Measurements from ENCODE around the gene TDP1.

DNA sequence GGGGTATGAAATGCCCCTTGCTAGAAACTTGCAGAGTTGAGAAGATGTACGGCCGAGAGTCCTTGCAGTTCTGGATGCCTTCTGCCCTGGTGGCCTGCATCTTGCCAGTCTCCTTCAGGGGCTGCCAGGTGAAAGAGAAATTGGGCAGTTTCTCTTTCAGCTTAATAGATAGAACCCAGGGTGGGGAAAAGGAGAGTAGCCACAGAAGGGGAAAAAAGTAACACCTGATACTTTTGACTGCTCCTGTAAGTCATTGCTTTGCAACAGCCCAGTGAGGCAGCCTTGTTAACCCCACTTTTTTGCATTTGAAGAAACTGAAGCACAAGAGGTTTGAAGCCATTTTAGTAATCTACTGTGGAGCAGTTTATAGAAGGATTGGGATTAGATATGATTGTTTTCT, 27.6 kb downstream of the TDP1 start:
- no peak for TF ChIP-seq POLR2A (IDR thresholded peaks at IDR 0.05)
- TF ChIP-seq, protein P1, sequence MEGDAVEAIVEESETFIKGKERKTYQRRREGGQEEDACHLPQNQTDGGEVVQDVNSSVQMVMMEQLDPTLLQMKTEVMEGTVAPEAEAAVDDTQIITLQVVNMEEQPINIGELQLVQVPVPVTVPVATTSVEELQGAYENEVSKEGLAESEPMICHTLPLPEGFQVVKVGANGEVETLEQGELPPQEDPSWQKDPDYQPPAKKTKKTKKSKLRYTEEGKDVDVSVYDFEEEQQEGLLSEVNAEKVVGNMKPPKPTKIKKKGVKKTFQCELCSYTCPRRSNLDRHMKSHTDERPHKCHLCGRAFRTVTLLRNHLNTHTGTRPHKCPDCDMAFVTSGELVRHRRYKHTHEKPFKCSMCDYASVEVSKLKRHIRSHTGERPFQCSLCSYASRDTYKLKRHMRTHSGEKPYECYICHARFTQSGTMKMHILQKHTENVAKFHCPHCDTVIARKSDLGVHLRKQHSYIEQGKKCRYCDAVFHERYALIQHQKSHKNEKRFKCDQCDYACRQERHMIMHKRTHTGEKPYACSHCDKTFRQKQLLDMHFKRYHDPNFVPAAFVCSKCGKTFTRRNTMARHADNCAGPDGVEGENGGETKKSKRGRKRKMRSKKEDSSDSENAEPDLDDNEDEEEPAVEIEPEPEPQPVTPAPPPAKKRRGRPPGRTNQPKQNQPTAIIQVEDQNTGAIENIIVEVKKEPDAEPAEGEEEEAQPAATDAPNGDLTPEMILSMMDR (IDR thresholded peaks at IDR 0.05): no peak

All from prostate gland (tissue), 2 donors.